Gastrocnemius medialis (tissue), 4 donors: Measurements from ENCODE around the gene ZBTB12. TPM values are rescaled to one million over a fixed set of nuclear protein-coding genes. Genes with fewer than 3 reads are reported as not detected.

ENCODE experiments used
- ATAC-seq, 2 donors: fragments of 150-250 bp; one replicate each; pipeline ENCODE4 v1.9.1; 2016
- DNase-seq, 2 donors: peaks; one replicate each; pipeline ENCODE4 v3.0.0-alpha.2; 2019
- H3K27ac ChIP-seq, 4 donors: fragments of 200-600 bp; sonication (generic); 1 replicate in 1 of 4; 2 replicates in 3 of 4; pipeline ENCODE4 v1.5.1; 2016 to 2018; ENCODE audit warnings: mild to moderate bottlenecking in 2 of 4, moderate library complexity in 1 of 4
- H3K27me3 ChIP-seq, 3 donors: fragments of 200-600 bp; sonication (generic) in 2 of 3; 1 replicate in 1 of 3; 2 replicates in 2 of 3; pipeline versions ENCODE4 v1.5.1 to v1.6.0; 2016 to 2019; ENCODE audit warnings: mild to moderate bottlenecking in 1 of 3, moderate library complexity in 1 of 3
- H3K36me3 ChIP-seq, 2 donors: fragments of 200-600 bp; sonication (generic) in 1 of 2; one replicate each; pipeline ENCODE4 v1.5.1; 2017 to 2018
- H3K4me1 ChIP-seq, 2 donors: fragments of 200-600 bp; sonication (generic) in 1 of 2; one replicate each; pipeline ENCODE4 v1.5.1; 2016 to 2017; ENCODE audit warnings: mild to moderate bottlenecking in 2 of 2
- H3K4me3 ChIP-seq, 4 donors: fragments of 200-600 bp; sonication (generic) in 3 of 4; 1 replicate in 1 of 4; 2 replicates in 3 of 4; pipeline ENCODE4 v1.5.1; 2016 to 2019; ENCODE audit warnings: mild to moderate bottlenecking in 2 of 4
- H3K9me3 ChIP-seq, 3 donors: fragments of 200-600 bp; sonication (generic) in 2 of 3; 1 replicate in 1 of 3; 2 replicates in 2 of 3; pipeline ENCODE4 v1.5.1; 2016 to 2019
- CTCF ChIP-seq, 5 experiments: fragments of 450-650 bp in 3 of 5; fragments of 200-600 bp in 2 of 5; sonication (generic) in 2 of 5; IDR thresholded peaks in 4 of 5; conservative IDR thresholded peaks in 1 of 5; 1 replicate in 4 of 5; 2 replicates in 1 of 5; pipeline ENCODE4 v1.5.1; 2016 to 2019; ENCODE audit warnings: antibody characterized with exemption in 5 of 5, mild to moderate bottlenecking in 3 of 5, moderate library complexity in 3 of 5
- POLR2A ChIP-seq, 2 donors: fragments of 450-650 bp; IDR thresholded peaks; one replicate each; pipeline ENCODE4 v1.6.1; 2017; ENCODE audit warnings: antibody characterized with exemption in 2 of 2, mild to moderate bottlenecking in 2 of 2, moderate library complexity in 2 of 2
- in situ Hi-C, 4 donors: fragments of 200-750 bp; cut with MboI; loops; one replicate each; pipeline versions ENCODE4 v1.15.0 to v1.8.0; 2017; ENCODE audit warnings: low sequenced_read_pairs in 4 of 4
- intact Hi-C: fragments of 100-400 bp; cut with DNase I; formaldehyde crosslinking; loops from one replicate; pipeline ENCODE4 v1.15.1; 2023; ENCODE audit warnings: low total_unique reads
- total RNA-seq, 4 donors: library from RNA; depleted of rRNA; stranded (reverse); fragments of >200 nt; gene quantifications; one replicate each; pipeline versions ENCODE4 v1.1.0 to v1.2.3, GENCODE V29; 2016

Gene ZBTB12
- total RNA-seq, 4 donors from 2014 or later: 0.26 TPM; not detected in 3

DNA sequence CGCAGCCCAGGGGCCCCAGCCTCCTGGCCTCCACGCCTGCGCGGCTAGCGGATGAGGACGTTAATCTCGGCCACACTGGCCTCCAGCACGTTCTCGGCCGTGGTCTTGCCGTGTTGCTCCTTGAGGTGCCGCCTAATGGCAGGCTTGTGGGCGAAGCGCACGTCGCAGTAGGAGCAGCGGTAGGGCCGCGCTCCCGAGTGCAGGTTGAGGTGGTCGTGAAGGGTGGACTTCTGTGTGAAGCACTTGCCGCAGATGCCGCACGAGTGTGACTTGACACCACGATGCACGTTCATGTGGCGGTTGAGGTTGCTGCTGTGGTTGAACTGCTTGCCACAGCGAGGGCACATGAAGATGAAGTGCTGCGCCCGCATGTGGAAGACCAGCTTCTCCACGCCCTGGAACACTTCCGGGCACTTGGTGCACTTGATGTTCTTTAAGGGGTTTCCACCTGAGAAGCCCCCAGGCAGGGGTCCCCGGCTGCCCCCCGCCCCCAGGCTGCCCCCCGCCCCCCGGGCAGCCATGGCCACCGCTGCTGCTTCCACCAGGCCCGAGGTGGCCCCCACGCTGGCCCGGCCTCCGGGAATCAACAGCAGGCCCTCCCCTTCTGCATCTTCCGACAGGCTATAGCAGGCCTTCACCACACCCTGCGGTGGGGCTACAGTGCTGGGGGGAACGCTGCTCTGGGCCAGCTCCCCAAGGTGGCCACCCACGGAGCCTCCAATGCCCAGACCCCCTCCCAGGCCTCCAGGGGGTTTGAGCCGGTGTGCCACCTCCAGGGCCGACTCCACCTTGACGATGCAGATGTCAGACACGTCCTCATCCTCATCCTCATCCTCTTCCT lies 1.8 kb downstream of the ZBTB12 start:
- DNase-seq: no peak
- H3K36me3 ChIP-seq: peaks cover 0 to 8% of the 10 kb centered on the region in 2 donors
- in situ Hi-C loops: loop anchor here in 2 of 4 donors (10.0 kb wide), 2 partner anchors 55 to 75 kb away; partner anchors contain the start of genes NELFE (in 2 of the 2), SKIC2 (in 2 of the 2) and DXO (in 1 of the 2)
- ATAC-seq: no peak
- no peaks in the 10 kb centered on the region for H3K9me3 ChIP-seq
- H3K4me1 ChIP-seq: peaks cover 20 to 25% of the 10 kb centered on the region in 2 donors
- no peak overlapping the region for H3K4me3 ChIP-seq
- TF ChIP-seq CTCF (IDR thresholded peaks at IDR 0.05 in 4 of 5, conservative IDR thresholded peaks at IDR 0.05 in 1 of 5) (no peak), POLR2A (IDR thresholded peaks at IDR 0.05) (no peak)
- intact Hi-C loops: loop anchor here (5.0 to 10.0 kb wide), 3 partner anchors 198 to 355 kb away; partner anchors contain the start of genes ABHD16A, AGPAT1, ATP6V1G2 and DDX39B
- H3K27ac ChIP-seq: peak overlapping the region; percentile 78 to 89 (median 86)
- no peaks in the 10 kb centered on the region for H3K27me3 ChIP-seq

DNA sequence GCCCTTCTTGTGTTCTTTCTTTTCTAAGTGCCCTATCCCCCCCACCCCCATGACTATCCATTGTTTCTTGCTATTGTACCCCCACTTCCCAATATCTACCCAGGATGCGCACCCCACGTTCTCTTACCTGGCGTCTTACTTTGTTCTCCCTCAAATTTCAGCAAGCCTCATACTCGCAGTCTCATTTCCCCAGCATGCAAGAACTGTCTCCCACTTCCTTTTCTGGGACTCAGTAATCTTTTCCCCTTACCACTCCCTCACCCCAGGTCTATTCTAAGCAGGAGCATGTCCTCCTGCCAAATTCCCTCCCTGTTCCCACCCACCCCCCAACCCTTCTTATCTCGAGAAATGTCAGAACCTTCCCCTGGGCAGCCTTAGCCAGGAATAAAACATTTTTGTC lies 2.7 kb downstream of the ZBTB12 start:
- no peak for DNase-seq
- Histone ChIP-seq H3K36me3 (peaks cover 0 to 17% of the 10 kb centered on the region in 2 donors), H3K27ac (peak overlapping the region in 2 of 4 donors; percentile 90 to 95), H3K4me3 (peak overlapping the region in 1 of 4 donors; percentile 87), H3K4me1 (peaks cover 20 to 25% of the 10 kb centered on the region in 2 donors), H3K27me3 (no peaks in the 10 kb centered on the region), H3K9me3 (no peaks in the 10 kb centered on the region)
- ATAC-seq: no peak
- TF ChIP-seq CTCF (IDR thresholded peaks at IDR 0.05 in 4 of 5, conservative IDR thresholded peaks at IDR 0.05 in 1 of 5) (no peak), POLR2A (IDR thresholded peaks at IDR 0.05) (no peak)
- intact Hi-C loops: loop anchor here (5.0 to 10.0 kb wide), 2 partner anchors 197 to 354 kb away; partner anchors contain the start of genes ABHD16A, ATP6V1G2, DDX39B and NFKBIL1
- in situ Hi-C loops: loop anchor here in 1 of 4 donors (10.0 kb wide), 1 partner anchor 76 kb away; the partner anchor contains the start of gene DXO

GRCh38 chr6:31898383-31899011 lies 3.4 kb downstream of the ZBTB12 start:
- Histone ChIP-seq H3K36me3 (peaks cover 0 to 18% of the 10 kb centered on the region in 2 donors), H3K27me3 (no peaks in the 10 kb centered on the region), H3K9me3 (no peaks in the 10 kb centered on the region), H3K4me3 (peak overlapping the region; percentile 85 to 95 (median 90)), H3K27ac (peak overlapping the region; percentile 88 to 95 (median 92)), H3K4me1 (peaks cover 20 to 25% of the 10 kb centered on the region in 2 donors)
- in situ Hi-C loops (loop anchor here in 1 of 4 donors (10.0 kb wide), 1 partner anchor 76 kb away; the partner anchor contains the start of gene DXO), intact Hi-C loops (loop anchor here (5.0 to 10.0 kb wide), 2 partner anchors 196 to 354 kb away; partner anchors contain the start of genes ABHD16A, ATP6V1G2, DDX39B and NFKBIL1)
- TF ChIP-seq POLR2A (IDR thresholded peaks at IDR 0.05): peak; percentile 34 to 35
- no peak for TF ChIP-seq CTCF (IDR thresholded peaks at IDR 0.05 in 4 of 5, conservative IDR thresholded peaks at IDR 0.05 in 1 of 5)
- DNase-seq: peak in 1 of 2 donors; percentile 42
- ATAC-seq: peak; percentile 57 to 62

GRCh38 chr6:31897612-31898382 lies 4.1 kb downstream of the ZBTB12 start, which contains the start of gene EHMT2:
EHMT2 (minus strand) TSS chr6:31897698; CDS start chr6:31897677, 21 bp downstream.
- TF ChIP-seq CTCF (IDR thresholded peaks at IDR 0.05 in 4 of 5, conservative IDR thresholded peaks at IDR 0.05 in 1 of 5): peak in 4 of 5 experiments; percentile 9 to 40 (median 27)
- TF ChIP-seq POLR2A (IDR thresholded peaks at IDR 0.05): peak; percentile 84 to 86
- in situ Hi-C loops (loop anchor here in 1 of 4 donors (10.0 kb wide), 1 partner anchor 77 kb away; the partner anchor contains the start of gene DXO), intact Hi-C loops (loop anchor here (1.0 to 10.0 kb wide), 4 partner anchors 34 to 353 kb away; partner anchors contain the start of genes ABHD16A, ATP6V1G2, DDX39B and NFKBIL1)
- H3K4me1 ChIP-seq: peaks cover 17 to 23% of the 10 kb centered on the region in 2 donors
- DNase-seq (peak; percentile 78 to 81), ATAC-seq (peak; percentile 76 to 82)
- peaks cover 0 to 22% of the 10 kb centered on the region in 2 donors for H3K36me3 ChIP-seq
- H3K27me3 ChIP-seq: no peaks in the 10 kb centered on the region
- H3K27ac ChIP-seq: peak within 1 kb of the TSS; percentile 88 to 95 (median 92)
- no peaks in the 10 kb centered on the region for H3K9me3 ChIP-seq
- peak within 1 kb of the TSS; percentile 85 to 95 (median 90) for H3K4me3 ChIP-seq
